WTC11 (cell line): Measurements from ENCODE around the gene TRIP10. TPM values are rescaled to one million over a fixed set of nuclear protein-coding genes. Genes with fewer than 3 reads are reported as not detected.

Experiments
- ATAC-seq: fragments of 200-7000 bp; cut with Tn5 transposase; 2 replicates; pipeline ENCODE4 v1.10.0; 2021; ENCODE audit warnings: mild to moderate bottlenecking, moderate library complexity
- CTCF ChIA-PET: fragments of 300-600 bp; sonication (Branson Sonifier 250); formaldehyde crosslinking; loops from one replicate; lab custom pipeline; 2021; ENCODE audit warnings: antibody characterized with exemption; lab: Charles Lee
- POLR2A ChIA-PET: fragments of 350-600 bp; sonication (Branson Sonifier 250); formaldehyde crosslinking; loops from one replicate; lab custom pipeline; 2021; ENCODE audit warnings: antibody characterized with exemption; lab: Charles Lee
- DNase-seq: peaks from one replicate; pipeline ENCODE4 v3.0.0; 2021; ENCODE audit warnings: low spot score
- H3K27ac Mint-ChIP-seq: 2 replicates; pipeline ENCODE4 v1.8.0; 2021; ENCODE audit warnings: mixed read lengths
- H3K27me3 Mint-ChIP-seq: 2 replicates; pipeline ENCODE4 v1.8.0; 2021; ENCODE audit warnings: low read depth, mild to moderate bottlenecking, moderate library complexity, mixed read lengths
- H3K36me3 Mint-ChIP-seq: 2 replicates; pipeline ENCODE4 v1.8.0; 2021; ENCODE audit warnings: mixed read lengths
- H3K4me1 Mint-ChIP-seq: 2 replicates; pipeline ENCODE4 v1.8.0; 2022; ENCODE audit warnings: mixed read lengths
- H3K4me3 Mint-ChIP-seq: 2 replicates; pipeline ENCODE4 v1.8.0; 2021; ENCODE audit warnings: mild to moderate bottlenecking, moderate library complexity, mixed read lengths
- H3K9me3 Mint-ChIP-seq: 2 replicates; pipeline ENCODE4 v1.8.0; 2021; ENCODE audit warnings: mixed read lengths
- AR ChIP-seq: fragments of 250-450 bp; sonication (Bioruptor Pico); IDR thresholded peaks from 2 replicates; pipeline ENCODE4 v1.9.0; 2021; ENCODE audit warnings: mild to moderate bottlenecking
- ATF1 ChIP-seq: sonication (generic); formaldehyde crosslinking; IDR thresholded peaks from 2 replicates; pipeline ENCODE4 v1.8.1; 2023; ENCODE audit warnings: mild to moderate bottlenecking, moderate library complexity, missing genetic modification reagents
- ATF2 ChIP-seq: sonication (generic); formaldehyde crosslinking; IDR thresholded peaks from 2 replicates; pipeline ENCODE4 v1.8.1; 2022; ENCODE audit warnings: low read depth, missing genetic modification reagents, borderline replicate concordance
- CREM ChIP-seq: sonication (generic); formaldehyde crosslinking; IDR thresholded peaks from 2 replicates; pipeline ENCODE4 v1.8.1; 2022; ENCODE audit warnings: mild to moderate bottlenecking, missing genetic modification reagents, moderate library complexity
- ETV6 ChIP-seq: sonication (generic); formaldehyde crosslinking; IDR thresholded peaks from 2 replicates; pipeline ENCODE4 v1.8.1; 2022; ENCODE audit warnings: mild to moderate bottlenecking, missing genetic modification reagents
- GTF2I ChIP-seq: fragments of 250-450 bp; sonication (Bioruptor Pico); conservative IDR thresholded peaks from 2 replicates; pipeline ENCODE4 v1.4.0; 2021; ENCODE audit warnings: mild to moderate bottlenecking
- MLX ChIP-seq: sonication (generic); formaldehyde crosslinking; IDR thresholded peaks from 2 replicates; pipeline ENCODE4 v1.8.1; 2023; ENCODE audit warnings: mild to moderate bottlenecking, missing genetic modification reagents, moderate library complexity
- MYBL2 ChIP-seq: sonication (generic); formaldehyde crosslinking; IDR thresholded peaks from 2 replicates; pipeline ENCODE4 v1.8.1; 2023; ENCODE audit warnings: mild to moderate bottlenecking, moderate library complexity, missing genetic modification reagents
- NFE2L1 ChIP-seq: sonication (generic); formaldehyde crosslinking; IDR thresholded peaks from 2 replicates; pipeline ENCODE4 v1.8.1; 2023; ENCODE audit warnings: missing genetic modification reagents
- NFYB ChIP-seq: sonication (generic); formaldehyde crosslinking; conservative IDR thresholded peaks from 2 replicates; pipeline ENCODE4 v1.8.0; 2022; ENCODE audit warnings: low read depth, missing genetic modification reagents
- NR1H2 ChIP-seq: sonication (generic); formaldehyde crosslinking; IDR thresholded peaks from 2 replicates; pipeline ENCODE4 v1.9.0; 2021; ENCODE audit warnings: mild to moderate bottlenecking, moderate library complexity, missing genetic modification reagents
- PRDM15 ChIP-seq: sonication (generic); formaldehyde crosslinking; IDR thresholded peaks from 2 replicates; pipeline ENCODE4 v1.8.0; 2022; ENCODE audit warnings: missing genetic modification reagents
- PREB ChIP-seq: sonication (generic); formaldehyde crosslinking; IDR thresholded peaks from 2 replicates; pipeline ENCODE4 v1.8.1; 2022; ENCODE audit warnings: mild to moderate bottlenecking, missing genetic modification reagents, moderate library complexity, borderline replicate concordance
- TP53 ChIP-seq: sonication (generic); formaldehyde crosslinking; IDR thresholded peaks from 2 replicates; pipeline ENCODE4 v1.8.1; 2023; ENCODE audit warnings: mild to moderate bottlenecking, missing genetic modification reagents
- USF1 ChIP-seq: sonication (generic); formaldehyde crosslinking; IDR thresholded peaks from 2 replicates; pipeline ENCODE4 v1.8.0; 2022; ENCODE audit warnings: mild to moderate bottlenecking, missing genetic modification reagents
- USF2 ChIP-seq: sonication (generic); formaldehyde crosslinking; IDR thresholded peaks from 2 replicates; pipeline ENCODE4 v1.8.1; 2023; ENCODE audit warnings: mild to moderate bottlenecking, missing genetic modification reagents, moderate library complexity
- ZBTB43 ChIP-seq: sonication (generic); formaldehyde crosslinking; IDR thresholded peaks from 2 replicates; pipeline ENCODE4 v1.8.1; 2023; ENCODE audit warnings: mild to moderate bottlenecking, missing genetic modification reagents
- ZMAT4 ChIP-seq: fragments of 250-450 bp; sonication (Bioruptor Pico); IDR thresholded peaks from 2 replicates; pipeline ENCODE4 v1.9.0; 2021; ENCODE audit warnings: mild to moderate bottlenecking
- ZNF121 ChIP-seq: sonication (generic); formaldehyde crosslinking; IDR thresholded peaks from 2 replicates; pipeline ENCODE4 v1.8.0; 2023; ENCODE audit warnings: missing genetic modification reagents
- ZNF317 ChIP-seq: sonication (generic); formaldehyde crosslinking; IDR thresholded peaks from 2 replicates; pipeline ENCODE4 v1.8.1; 2023; ENCODE audit warnings: low read depth, mild to moderate bottlenecking, moderate library complexity, missing genetic modification reagents, borderline replicate concordance
- ZNF396 ChIP-seq: fragments of 250-450 bp; sonication (Bioruptor Pico); IDR thresholded peaks from 2 replicates; pipeline ENCODE4 v1.8.0; 2021; ENCODE audit warnings: mild to moderate bottlenecking, moderate library complexity, borderline replicate concordance
- ZNF671 ChIP-seq: fragments of 250-450 bp; sonication (Bioruptor Pico); IDR thresholded peaks from 2 replicates; pipeline ENCODE4 v1.8.0; 2021; ENCODE audit warnings: mild to moderate bottlenecking
- total RNA-seq: library from RNA; stranded (reverse); gene quantifications from 3 replicates; pipeline ENCODE4 v1.2.3, GENCODE V29; 2021

Gene TRIP10
- total RNA-seq, 1 experiment from 2014 or later: 76.6 TPM

GRCh38 chr19:6777434-6777833, 38.0 kb downstream of the TRIP10 start:
- TF ChIP-seq CREM (no peak), TP53 (CRISPR knock-in tag) (no peak)
- Mint-ChIP-seq H3K9me3 (peaks cover 24% of the 10 kb centered on the region), H3K36me3 (peaks cover 6% of the 10 kb centered on the region; the same call in 1 of the 2 replicates), H3K4me3 (no peak overlapping the region), H3K27ac (no peak overlapping the region), H3K27me3 (no peaks in the 10 kb centered on the region; the same call in 1 of the 2 replicates), H3K4me1 (peaks cover 4% of the 10 kb centered on the region; the same call in 1 of the 2 replicates)
- POLR2A ChIA-PET: no interaction called here
- no peak for DNase-seq
- no peak for ATAC-seq
- CTCF ChIA-PET: no interaction called here

- ATAC-seq: no peak
- Mint-ChIP-seq H3K9me3 (peaks cover 24% of the 10 kb centered on the region), H3K27ac (no peak overlapping the region), H3K4me3 (no peak overlapping the region), H3K36me3 (peaks cover 6% of the 10 kb centered on the region; the same call in 1 of the 2 replicates), H3K27me3 (no peaks in the 10 kb centered on the region; the same call in 1 of the 2 replicates), H3K4me1 (0 out of 2 replicates have a peak, but pooled peaks cover 2% of the 10 kb centered on the region)
- ChIA-PET CTCF (no interaction called here), POLR2A (no interaction called here)
- DNase-seq: no peak
- no peak for TF ChIP-seq NFYB (CRISPR knock-in tag)
- no peak for TF ChIP-seq NFE2L1 (CRISPR knock-in tag)
- TF ChIP-seq AR (CRISPR knock-in tag): no peak
- no peak for TF ChIP-seq MLX (CRISPR knock-in tag)
- no peak for TF ChIP-seq ETV6 (CRISPR knock-in tag)
- TF ChIP-seq ZNF317 (CRISPR knock-in tag): no peak
- no peak for TF ChIP-seq ZMAT4 (CRISPR knock-in tag)
- TF ChIP-seq ZNF396 (CRISPR knock-in tag): no peak
- no peak for TF ChIP-seq ZBTB43 (CRISPR knock-in tag)
- TF ChIP-seq MYBL2: no peak
- TF ChIP-seq PREB (CRISPR knock-in tag): no peak
- no peak for TF ChIP-seq ZNF671 (CRISPR knock-in tag)
- TF ChIP-seq ATF2 (CRISPR knock-in tag): no peak
- TF ChIP-seq GTF2I: no peak
- TF ChIP-seq NR1H2 (CRISPR knock-in tag): no peak
- TF ChIP-seq PRDM15 (CRISPR knock-in tag): no peak
- TF ChIP-seq USF2 (CRISPR knock-in tag): no peak
- TF ChIP-seq ZNF121: no peak
- no peak for TF ChIP-seq ATF1
- TF ChIP-seq USF1 (CRISPR knock-in tag): no peak
Observed at GRCh38 chr19:6778386-6778785, 38.9 kb downstream of the TRIP10 start.
